ENCODE measurements around the gene ENHO. TPM values are rescaled to one million over a fixed set of nuclear protein-coding genes. Genes with fewer than 3 reads are reported as not detected.
A peak's percentile ranks its signal among the peaks of the same experiment; 100 is the strongest.

The ENHO gene
- total RNA-seq, 2 donors from 2014 or later, result 0.89 to 2.3 TPM

DNA sequence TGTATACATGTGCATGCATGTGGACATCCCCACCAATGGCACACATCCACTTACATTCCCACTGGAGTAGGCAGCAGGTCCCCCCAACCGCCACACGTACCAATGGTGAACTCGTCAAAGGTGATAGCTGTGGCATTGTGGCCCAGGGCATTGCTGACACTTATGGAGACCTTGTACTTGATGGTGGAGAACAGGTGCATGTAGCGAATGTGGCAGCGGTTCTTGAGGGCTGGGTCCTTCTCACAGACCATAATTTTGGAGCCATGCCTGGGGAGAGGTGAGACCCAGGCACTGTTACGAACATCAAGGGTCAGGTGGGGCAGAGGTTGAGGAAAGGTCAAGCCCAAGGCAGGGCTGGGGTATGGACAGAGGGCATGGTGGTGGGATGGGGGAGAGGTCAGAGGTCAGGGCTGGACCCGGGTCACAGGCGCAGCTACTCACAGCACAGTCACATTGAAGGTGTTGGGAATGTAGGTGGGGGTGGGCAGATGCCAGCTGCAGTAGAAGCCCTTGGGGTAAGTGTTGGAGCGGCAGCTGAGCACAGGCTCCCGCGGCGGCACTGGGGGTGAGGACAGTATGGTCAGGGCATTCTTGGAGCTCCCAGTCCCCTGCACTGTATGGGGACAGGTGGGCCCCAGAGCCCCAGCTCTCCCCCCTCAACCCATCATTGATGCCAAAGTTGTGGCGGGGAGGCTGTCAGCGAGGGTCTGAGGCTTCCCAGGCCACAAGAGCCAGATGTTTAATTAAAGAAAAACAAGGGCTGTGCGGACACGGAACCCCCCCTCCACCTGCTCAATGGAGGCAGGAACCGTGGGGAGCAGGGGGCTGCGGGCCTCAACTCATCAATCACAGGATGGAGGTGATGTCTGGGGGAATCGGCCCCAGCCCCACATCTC is 34.9 kb upstream of the ENHO start:
- ATAC-seq, result no peak
- no peak for DNase-seq
- intact Hi-C loops (cut with DNase I, micrococcal nuclease), result no loop called here

DNA sequence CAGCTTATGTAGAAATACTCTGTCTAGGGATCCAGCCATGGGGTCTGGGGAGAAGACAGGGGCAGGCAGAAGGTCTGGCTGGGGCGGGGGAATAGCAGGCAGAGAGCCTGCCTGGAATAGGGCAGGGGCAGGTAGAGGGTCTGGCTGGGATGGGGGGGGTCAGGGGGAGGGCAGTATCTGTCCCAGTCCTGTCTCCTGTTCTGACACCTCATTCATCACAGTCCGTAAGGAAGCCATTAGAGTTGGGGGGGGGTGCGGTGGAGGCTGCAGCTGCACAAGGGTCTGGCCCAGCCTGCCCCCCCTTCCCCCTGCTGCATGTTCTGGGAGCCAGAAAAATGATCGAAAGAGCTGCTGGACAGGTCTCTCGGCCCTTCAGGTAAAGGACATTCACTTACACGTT is 34.2 kb upstream of the ENHO start:
- ATAC-seq (no peak), DNase-seq (no peak)
- intact Hi-C loops (cut with DNase I, micrococcal nuclease), result no loop called here

- ATAC-seq (no peak), DNase-seq (peak in 1 of 2 donors; percentile 10)
- intact Hi-C loops (cut with DNase I, micrococcal nuclease), result no loop called here
These were observed 33.2 kb upstream of the ENHO start for GRCh38 chr9:34555936-34556525.

GRCh38 chr9:34555500-34555899 is 32.7 kb upstream of the ENHO start:
- intact Hi-C loops (cut with DNase I, micrococcal nuclease), result no loop called here
- ATAC-seq (no peak), DNase-seq (peak in 1 of 2 donors; percentile 18)

- DNase-seq (peak in 1 of 2 donors; percentile 23), ATAC-seq (no peak)
- intact Hi-C loops (cut with DNase I, micrococcal nuclease), result no loop called here
These were observed 32.2 kb upstream of the ENHO start for GRCh38 chr9:34555002-34555348.

- intact Hi-C loops (cut with DNase I, micrococcal nuclease), result no loop called here
- DNase-seq (peak in 1 of 2 donors; percentile 14), ATAC-seq (no peak)
These were observed 31.6 kb upstream of the ENHO start for GRCh38 chr9:34554211-34555001.

GRCh38 chr9:34553511-34554021 is 30.8 kb upstream of the ENHO start:
- intact Hi-C loops (cut with DNase I, micrococcal nuclease), result no loop called here
- ATAC-seq, result no peak
- DNase-seq, result peak in 1 of 2 donors; percentile 14

DNA sequence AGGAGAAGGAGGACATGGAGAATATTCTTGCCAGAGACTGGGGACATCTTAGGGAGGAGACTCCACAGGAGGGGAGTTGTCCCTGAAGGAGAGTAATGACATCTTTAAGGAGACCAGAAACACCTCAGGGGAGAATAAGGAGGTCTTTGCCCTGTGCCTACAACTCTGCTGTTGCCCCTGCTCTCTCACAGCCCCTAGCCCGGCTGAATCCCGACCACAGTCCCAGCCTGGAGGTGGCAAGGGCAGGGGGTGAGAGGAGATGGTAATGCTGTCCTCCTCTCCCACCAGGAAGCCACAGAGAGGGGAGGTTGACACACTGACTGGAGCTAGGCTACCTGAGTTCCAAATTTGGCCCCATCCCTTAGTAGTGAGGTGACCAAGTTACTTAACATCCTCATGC is 30.2 kb upstream of the ENHO start:
- intact Hi-C loops (cut with DNase I, micrococcal nuclease), result no loop called here
- no peak for ATAC-seq
- DNase-seq, result peak in 1 of 2 donors; percentile 5

GRCh38 chr9:34552606-34552981 is 29.8 kb upstream of the ENHO start:
- peak in 1 of 2 donors; percentile 5 for DNase-seq
- ATAC-seq, result no peak
- intact Hi-C loops (cut with DNase I, micrococcal nuclease), result no loop called here

DNA sequence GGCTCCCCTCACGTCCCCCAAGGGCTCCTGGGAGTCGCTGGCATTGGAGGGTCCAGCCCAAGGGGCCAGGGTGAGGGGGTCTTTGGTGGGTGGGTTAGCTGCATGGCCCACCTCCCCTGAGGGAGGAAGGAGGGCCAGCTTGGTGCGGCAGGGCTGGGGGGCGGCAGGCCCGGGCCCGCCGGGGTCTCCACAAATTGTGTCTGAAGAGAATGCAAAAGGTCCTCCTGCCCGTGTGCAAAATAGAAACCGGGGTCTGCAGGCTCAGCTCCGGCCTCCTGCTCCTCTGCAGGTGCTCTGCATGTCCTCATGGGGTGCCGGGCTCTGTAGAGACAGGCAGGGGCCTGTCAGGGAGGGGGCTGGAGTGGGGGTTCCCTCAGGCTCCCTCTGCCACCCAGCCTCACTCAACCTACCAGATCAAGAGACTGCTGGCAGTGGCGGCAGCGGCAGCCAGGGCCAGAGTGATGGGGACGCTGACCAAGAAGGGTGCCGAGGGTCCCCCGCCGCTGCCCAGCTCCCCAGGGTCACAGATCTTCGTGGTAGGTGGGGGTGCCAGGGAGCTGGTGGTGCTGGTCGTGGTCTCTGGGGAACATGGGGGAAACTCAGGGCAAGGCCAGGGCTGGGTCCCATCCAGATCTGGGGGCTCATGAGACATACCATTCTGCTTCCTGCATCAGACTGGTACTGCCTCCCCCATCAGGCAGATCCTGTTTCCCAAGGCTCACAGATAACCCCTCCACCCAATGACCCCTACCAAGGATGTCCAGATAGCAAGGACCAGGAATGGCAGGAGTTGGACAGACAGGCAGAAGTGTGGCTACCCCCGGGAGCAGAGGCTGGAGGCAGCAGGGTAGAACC is 29.2 kb upstream of the ENHO start:
- DNase-seq (peak in 1 of 2 donors; percentile 15), ATAC-seq (no peak)
- intact Hi-C loops (cut with DNase I, micrococcal nuclease), result no loop called here

DNA sequence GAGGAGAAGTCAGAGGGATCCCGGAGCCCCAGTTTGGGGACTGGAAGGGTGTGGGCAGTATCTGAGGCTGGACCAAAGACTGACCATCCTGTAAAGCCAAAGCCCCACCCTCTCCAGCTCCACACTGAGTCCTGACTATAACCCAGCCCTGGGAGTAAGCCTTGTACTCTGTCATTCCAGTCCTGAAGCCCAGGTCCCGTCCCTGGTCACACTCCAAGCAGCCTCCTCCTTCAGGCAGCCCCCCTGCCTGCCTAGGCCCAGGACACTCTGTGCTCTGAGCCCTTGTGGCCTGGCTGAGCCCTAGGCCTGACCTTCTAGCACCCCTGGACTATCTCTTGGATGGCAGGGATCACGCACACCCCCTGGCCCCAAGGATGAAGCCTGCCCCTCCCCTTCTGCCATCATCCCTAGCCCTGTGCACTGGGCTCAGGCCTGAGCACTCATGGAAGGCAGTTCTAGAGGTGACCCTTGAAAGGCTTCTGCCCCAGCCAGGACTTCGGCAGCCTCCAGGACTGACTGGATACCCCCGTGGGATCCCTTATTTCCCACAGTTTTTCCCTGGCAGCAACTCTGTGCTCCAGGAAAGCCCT is 28.0 kb upstream of the ENHO start:
- DNase-seq, result peak in 1 of 2 donors; percentile 17
- no peak for ATAC-seq
- intact Hi-C loops (cut with DNase I, micrococcal nuclease), result no loop called here

DNA sequence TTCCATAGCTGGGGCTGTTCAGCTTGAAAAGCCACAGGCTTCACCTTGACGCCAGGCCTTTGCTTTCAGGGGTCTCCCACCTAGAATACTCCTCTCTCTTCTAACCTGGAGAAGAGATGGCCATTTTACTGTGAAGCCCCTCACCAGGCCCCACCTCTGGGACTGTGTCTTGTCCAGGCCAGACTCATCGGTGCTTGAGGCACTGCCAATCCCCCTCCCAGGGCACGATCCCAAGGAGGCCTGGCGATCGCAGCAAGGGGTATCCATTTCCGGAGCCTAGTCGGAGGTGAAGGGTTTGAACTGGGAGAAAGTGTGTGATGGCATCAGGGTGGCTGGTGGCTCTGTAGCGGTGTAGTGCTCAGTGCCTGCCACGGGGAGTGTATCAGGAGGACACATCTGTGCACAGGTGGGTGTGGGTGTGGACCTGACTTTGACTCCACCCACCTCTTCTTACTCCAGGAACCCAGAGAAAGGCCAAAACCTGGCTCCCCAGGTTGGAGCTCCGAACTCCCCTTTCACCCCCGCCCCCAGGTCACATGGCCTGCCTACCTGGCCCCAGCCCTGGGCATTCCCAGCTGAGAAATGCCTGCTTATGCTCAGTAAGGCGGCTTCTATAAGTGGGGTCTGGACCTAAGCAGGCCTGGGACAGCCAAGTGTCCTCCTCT is 27.4 kb upstream of the ENHO start:
- intact Hi-C loops (cut with DNase I, micrococcal nuclease), result no loop called here
- ATAC-seq (no peak), DNase-seq (peak in 1 of 2 donors; percentile 19)

DNA sequence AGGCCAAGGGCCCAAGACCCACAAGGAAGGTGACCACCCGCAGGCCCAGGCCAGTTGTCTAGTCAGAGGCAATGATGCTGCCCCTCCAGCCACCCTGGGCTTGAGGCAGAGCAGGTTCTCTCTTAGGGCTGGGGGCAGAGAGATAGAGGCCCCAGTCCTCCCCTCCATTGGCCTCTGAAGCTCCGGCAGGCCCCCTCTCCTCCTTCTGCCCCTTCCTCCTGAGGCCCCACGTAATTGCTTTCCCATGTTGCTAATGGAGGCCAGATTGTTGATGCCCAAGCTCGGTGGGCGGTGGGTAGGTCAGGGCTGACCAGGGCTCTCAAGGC is 26.6 kb upstream of the ENHO start:
- intact Hi-C loops (cut with DNase I, micrococcal nuclease), result loop anchor here in 1 of 2 donors (5.0 kb wide), 1 partner anchor 43 kb away; no protein-coding TSS in a partner anchor
- DNase-seq, result peak in 1 of 2 donors; percentile 13
- no peak for ATAC-seq

DNA sequence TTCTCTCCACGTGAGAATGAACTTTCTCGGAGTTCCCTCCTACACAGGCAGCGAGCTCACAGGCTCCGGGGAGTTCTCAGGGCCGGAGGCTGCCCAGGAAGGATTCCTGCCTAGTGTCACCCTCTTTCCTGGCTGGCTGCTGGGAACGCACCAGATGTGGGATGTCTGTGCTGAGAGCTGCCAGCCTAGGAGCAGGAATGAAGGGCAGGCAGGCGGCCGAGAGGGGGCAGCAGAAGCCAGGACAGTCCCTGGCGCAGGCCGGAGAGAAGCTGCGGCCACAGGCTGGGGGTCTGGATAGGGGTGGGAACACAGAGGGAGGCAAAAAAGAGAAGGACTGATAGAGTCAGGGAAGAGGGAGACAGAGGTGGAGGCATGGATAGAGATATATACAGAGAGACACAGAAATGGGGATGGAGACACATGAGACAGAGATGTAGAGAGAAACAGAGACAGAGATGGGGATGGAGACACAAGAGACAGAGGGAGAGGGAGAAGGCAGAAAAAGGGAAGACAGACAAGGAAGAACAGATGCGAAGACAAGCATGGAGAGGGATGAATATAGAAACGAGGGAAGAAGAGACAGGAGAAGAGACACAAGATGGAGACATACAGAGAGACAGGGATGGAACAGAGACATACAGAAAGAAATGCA is 25.3 kb upstream of the ENHO start:
- intact Hi-C loops (cut with DNase I, micrococcal nuclease), result loop anchor here in 1 of 2 donors (5.0 kb wide), 1 partner anchor 44 kb away; no protein-coding TSS in a partner anchor
- DNase-seq (peak; percentile 44 to 80), ATAC-seq (peak; percentile 92)

DNA sequence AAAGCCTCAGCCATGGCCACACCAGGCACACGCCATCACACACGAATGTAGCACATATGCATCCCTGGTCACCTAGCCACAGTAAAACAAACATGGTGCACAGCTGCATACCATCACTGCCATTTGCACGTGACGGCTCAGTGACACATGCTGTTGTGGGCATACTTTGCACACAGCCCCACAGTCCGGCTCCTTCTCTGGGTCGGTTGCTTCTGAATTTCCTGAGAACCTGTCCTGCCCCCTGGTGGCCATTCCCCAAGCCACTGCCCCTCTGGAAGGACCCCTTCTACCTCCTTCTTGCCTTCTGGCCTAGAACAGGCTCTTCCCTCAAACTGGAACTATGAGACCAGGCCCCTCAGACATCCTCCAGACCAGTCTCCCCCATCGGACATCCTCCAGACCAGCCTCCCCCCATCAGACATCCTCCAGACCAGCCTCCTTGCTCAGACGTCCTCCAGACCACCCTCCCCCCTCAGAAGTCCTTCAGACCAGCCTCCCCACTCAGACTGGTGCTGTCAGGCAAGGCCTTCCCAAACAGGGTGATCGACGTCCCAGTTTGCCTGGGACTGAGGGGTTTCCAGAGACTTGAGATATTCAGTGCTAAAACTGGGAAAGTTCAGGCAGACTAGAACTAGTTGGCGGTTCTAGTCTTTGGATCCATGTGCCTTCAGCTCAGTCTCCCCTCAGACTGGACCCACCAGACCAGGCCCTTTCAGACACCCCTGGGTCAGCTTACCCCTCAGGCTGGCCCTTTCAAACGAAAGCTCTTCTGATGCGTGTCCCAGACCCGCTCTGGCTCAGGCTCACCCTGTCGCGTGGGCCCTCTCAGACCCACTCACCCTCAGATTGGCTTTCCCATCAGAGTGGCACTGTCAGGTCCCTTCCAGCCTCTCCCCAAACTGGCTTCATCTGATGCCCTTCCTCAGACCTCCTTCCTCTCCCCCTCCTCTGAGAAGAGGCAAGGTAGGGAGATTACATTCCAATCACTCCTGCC is 24.3 kb upstream of the ENHO start:
- DNase-seq (peak; percentile 32 to 72), ATAC-seq (peak; percentile 71)
- intact Hi-C loops (cut with DNase I, micrococcal nuclease), result loop anchor here in 1 of 2 donors (5.0 kb wide), 1 partner anchor 45 kb away; no protein-coding TSS in a partner anchor
